ENCODE results near the gene CHD1L. TPM values are rescaled to one million over a fixed set of nuclear protein-coding genes. Genes with fewer than 3 reads are reported as not detected.
"Not testable (repeated sequence)": the region's sequence is repeated elsewhere in the genome, so short reads cannot be mapped to it uniquely, and the experiment has no call there.

The CHD1L gene
- polyA plus RNA-seq, 5 donors = 47.7 to 73.2 (median 61.6) TPM

- no peak for DNase-seq
These were observed 21.8 kb downstream of the CHD1L start for GRCh38 chr1:147264158-147264768.

GRCh38 chr1:147266381-147266780, 23.9 kb downstream of the CHD1L start:
- no peak for DNase-seq

- DNase-seq = no peak
These were observed 25.2 kb downstream of the CHD1L start for GRCh38 chr1:147267711-147268110.

- no peak for DNase-seq
These were observed 28.2 kb downstream of the CHD1L start for GRCh38 chr1:147270721-147271120.

- no peak for DNase-seq
These were observed 29.6 kb downstream of the CHD1L start for GRCh38 chr1:147272042-147272441.

GRCh38 chr1:147273409-147274336, 31.2 kb downstream of the CHD1L start:
- DNase-seq = peak; percentile 26 to 52

- no peak for DNase-seq
These were observed 39.5 kb downstream of the CHD1L start for GRCh38 chr1:147281950-147282349.

- DNase-seq = no peak
These were observed 40.5 kb downstream of the CHD1L start for GRCh38 chr1:147283011-147283410.

GRCh38 chr1:147287133-147287865, 44.8 kb downstream of the CHD1L start:
- no peak for DNase-seq

- no peak for DNase-seq
These were observed 49.5 kb downstream of the CHD1L start for GRCh38 chr1:147292012-147292411.

- DNase-seq = no peak
These were observed 50.3 kb downstream of the CHD1L start for GRCh38 chr1:147292631-147293251.

- no peak for DNase-seq
These were observed 55.0 kb downstream of the CHD1L start for GRCh38 chr1:147297438-147297837.

- not testable (repeated sequence) for DNase-seq
These were observed 63.3 kb downstream of the CHD1L start for GRCh38 chr1:147305803-147306202.

GRCh38 chr1:147316968-147317367, 74.5 kb downstream of the CHD1L start:
- DNase-seq = no peak

GRCh38 chr1:147326933-147327687, 84.6 kb downstream of the CHD1L start:
- not testable (repeated sequence) for DNase-seq

- DNase-seq = peak in 1 of 2 donors; percentile 2
These were observed 91.8 kb downstream of the CHD1L start for GRCh38 chr1:147334292-147334691.

GRCh38 chr1:147336291-147336690, 93.8 kb downstream of the CHD1L start:
- DNase-seq = no peak

GRCh38 chr1:147337040-147337630, 94.7 kb downstream of the CHD1L start:
- peak in 1 of 2 donors; percentile 1 for DNase-seq

- no peak for DNase-seq
These were observed 96.1 kb downstream of the CHD1L start for GRCh38 chr1:147338571-147338970.

GRCh38 chr1:147341246-147341645, 98.8 kb downstream of the CHD1L start:
- no peak for DNase-seq

Data from right lung (tissue), 5 donors.